Epithelial cell of proximal tubule (primary cell): ENCODE results near the gene IDH3A. TPM values are rescaled to one million over a fixed set of nuclear protein-coding genes. Genes with fewer than 3 reads are reported as not detected.

Experiments used
- DNase-seq: peaks from one replicate; pipeline ENCODE4 v3.0.0-alpha.2; 2011; ENCODE audit warnings: low read depth
- H3K4me3 ChIP-seq: 2 replicates; pipeline ENCODE4 v1.5.1; 2011; ENCODE audit warnings: low read depth, mild to moderate bottlenecking, low read length
- CTCF ChIP-seq: conservative IDR thresholded peaks from 2 replicates; pipeline ENCODE4 v1.5.1; 2012; ENCODE audit warnings: low read depth, mild to moderate bottlenecking, low read length
- total RNA-seq: library from RNA; depleted of rRNA; stranded (reverse); fragments of >200 nt; gene quantifications from 2 replicates; pipeline ENCODE4 v1.2.3, GENCODE V29; 2015

Gene IDH3A
- total RNA-seq, 1 donor from 2014 or later: 57.5 TPM

DNA sequence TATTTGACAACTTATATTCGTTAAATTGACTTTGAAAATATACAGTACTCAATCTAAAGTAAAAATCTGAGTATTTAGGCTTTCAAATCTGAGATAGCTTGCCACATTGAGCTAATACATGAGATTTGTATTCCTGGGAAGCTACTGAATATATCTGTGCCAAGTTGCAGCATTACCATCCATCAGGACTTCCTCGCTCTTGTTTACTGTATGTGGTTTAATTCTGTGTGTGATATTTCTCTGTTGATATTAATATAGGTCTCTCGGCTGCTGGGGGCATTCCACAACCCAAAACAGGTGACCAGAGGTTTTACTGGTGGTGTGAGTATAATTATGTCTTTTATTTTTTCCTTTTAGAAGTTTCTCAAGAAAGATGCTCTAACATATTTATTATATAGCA is 5.8 kb downstream of the IDH3A start:
- no peak for TF ChIP-seq CTCF
- H3K4me3 ChIP-seq: no peak overlapping the region
- DNase-seq: no peak

DNA sequence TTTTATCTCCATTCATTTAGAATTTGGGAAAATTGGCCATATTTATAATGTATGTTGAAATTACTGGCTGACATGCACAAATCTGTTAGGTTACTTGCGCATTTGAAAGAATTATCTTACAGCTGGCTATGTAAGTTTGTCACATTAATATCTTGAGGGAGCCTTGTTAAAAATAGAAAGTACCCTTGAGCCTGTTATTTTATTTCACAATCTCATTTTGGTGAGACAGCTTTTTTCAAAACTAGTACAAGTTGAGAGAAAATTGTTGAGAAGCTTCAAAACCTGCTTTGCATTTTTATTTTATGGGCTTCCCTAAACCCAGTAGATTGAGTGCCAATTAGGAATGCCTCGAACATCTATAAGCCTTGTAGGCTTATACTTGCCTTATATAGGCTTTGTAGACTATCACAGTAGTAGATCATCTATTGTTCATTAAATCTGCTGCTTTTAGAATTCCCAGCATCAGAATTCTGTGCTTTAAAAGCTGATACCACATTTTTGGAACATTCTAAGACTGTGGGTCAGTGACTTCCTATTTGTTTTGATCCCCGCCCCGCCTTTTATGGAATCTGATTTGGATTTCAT is 6.3 kb downstream of the IDH3A start:
- no peak overlapping the region for H3K4me3 ChIP-seq
- DNase-seq: no peak
- TF ChIP-seq CTCF: no peak

- no peak for TF ChIP-seq CTCF
- DNase-seq: no peak
- no peak overlapping the region for H3K4me3 ChIP-seq
Observed at GRCh38 chr15:78156653-78157052, 7.5 kb downstream of the IDH3A start.

GRCh38 chr15:78157203-78157602 is 8.0 kb downstream of the IDH3A start:
- DNase-seq: no peak
- no peak for TF ChIP-seq CTCF
- no peak overlapping the region for H3K4me3 ChIP-seq

GRCh38 chr15:78159395-78159794 is 10.2 kb downstream of the IDH3A start:
- DNase-seq: no peak
- TF ChIP-seq CTCF: no peak

DNA sequence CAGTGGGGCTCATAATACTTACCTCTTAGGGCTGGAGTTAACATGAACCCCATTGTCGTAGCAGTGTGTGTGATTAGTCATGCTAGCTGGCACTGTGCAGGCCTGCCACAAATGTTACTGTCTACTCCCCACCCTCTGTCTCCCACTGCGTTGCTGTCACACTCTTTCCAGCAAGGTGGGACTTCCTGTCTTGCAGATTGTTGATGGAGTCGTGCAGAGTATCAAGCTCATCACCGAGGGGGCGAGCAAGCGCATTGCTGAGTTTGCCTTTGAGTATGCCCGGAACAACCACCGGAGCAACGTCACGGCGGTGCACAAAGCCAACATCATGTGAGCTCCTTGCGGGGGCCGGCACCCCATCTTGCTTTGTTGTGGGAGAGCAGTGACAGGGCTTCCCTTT is 12.9 kb downstream of the IDH3A start:
- no peak overlapping the region for H3K4me3 ChIP-seq
- no peak for DNase-seq
- TF ChIP-seq CTCF: no peak

More at GRCh38 chr15:78159395-78159794, 10.2 kb downstream of the IDH3A start:
- no peak overlapping the region for H3K4me3 ChIP-seq

DNA sequence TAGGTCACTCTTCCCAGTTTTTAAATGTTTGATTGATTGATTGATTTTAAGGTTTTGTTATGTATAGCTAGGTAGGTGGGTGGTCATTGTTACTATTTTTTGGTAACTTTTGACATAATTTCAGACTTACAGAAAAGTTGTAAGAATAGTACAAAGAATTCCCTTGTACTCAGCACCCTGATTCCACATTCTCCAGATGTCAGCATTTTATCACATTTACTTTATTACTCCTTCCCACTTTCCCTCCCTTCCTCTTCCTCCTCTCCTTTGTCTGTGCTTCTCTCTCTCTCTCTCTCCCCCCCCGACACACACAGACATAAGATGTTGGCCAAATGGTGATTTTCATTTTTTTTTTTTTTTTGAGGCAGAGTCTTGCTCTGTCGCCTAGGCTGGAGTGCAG is 14.8 kb downstream of the IDH3A start:
- H3K4me3 ChIP-seq: no peak overlapping the region
- no peak for DNase-seq
- no peak for TF ChIP-seq CTCF
